Measurements from ENCODE around the gene DRGX. TPM values are rescaled to one million over a fixed set of nuclear protein-coding genes. Genes with fewer than 3 reads are reported as not detected.

Gene DRGX
- total RNA-seq: not detected in 2 replicates

DNA sequence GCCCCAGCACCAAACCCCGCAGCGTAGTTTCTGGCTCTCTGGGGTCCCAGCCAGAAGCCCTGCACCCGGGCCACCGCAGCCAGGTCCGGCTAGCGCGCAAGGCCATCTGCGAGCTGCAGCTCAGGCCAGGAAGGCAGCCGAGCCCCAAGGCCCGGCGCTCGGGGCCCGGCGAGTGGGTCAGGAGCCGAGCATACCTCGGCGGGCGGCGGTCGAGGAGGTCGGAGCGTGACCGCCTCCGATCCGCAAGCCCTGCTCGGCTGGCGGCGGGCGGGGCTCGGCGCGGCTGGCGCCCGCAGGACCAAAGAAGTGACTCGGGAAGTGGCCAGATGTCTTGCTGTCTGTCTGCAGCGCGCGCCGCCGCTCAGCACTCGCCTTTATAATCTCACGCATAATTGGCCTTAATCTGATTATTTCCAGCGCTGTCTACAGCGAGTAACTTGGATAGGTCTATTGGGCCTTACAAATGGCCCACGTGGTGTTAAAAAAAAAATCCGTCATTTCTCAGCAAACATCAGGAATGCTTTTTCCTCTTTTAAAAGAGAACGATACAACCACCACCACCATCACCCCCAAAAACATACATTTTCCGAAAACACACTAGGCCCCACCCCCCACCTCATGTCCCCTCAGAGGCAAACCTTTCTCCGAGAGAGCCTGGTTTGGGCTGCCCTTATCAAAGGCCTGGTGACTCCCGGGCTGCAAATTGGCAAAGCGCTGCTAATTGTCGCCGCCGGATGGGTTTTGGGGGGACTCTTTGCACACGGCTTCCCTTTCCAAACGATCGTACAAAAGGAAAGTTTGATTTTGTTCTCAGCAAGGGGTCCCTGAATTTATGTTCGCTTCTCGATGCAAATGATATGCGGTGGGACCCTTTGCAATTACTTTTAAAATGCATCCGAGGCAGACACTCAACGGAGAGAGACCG, at the start of gene DRGX:
TSS of gene DRGX (minus strand) at position 349 of the 925 bp plus-strand sequence. CDS start 649 bp downstream, outside the sequence.
- H3K4me1 Mint-ChIP-seq (ENCODE audit: low read depth): no peaks in the 10 kb centered on the region
- intact Hi-C loops (cut with micrococcal nuclease): no loop called here
- no peaks in the 10 kb centered on the region for H3K9me3 Mint-ChIP-seq
- DNase-seq (ENCODE audit: low spot score): no peak
- H3K4me3 Mint-ChIP-seq: no peak within 1 kb of the TSS
- H3K36me3 Mint-ChIP-seq (ENCODE audit: low read depth): no peaks in the 10 kb centered on the region
- peaks cover 71% of the 10 kb centered on the region for H3K27me3 Mint-ChIP-seq (ENCODE audit: insufficient read depth)
- H3K27ac Mint-ChIP-seq: no peak within 1 kb of the TSS

DNA sequence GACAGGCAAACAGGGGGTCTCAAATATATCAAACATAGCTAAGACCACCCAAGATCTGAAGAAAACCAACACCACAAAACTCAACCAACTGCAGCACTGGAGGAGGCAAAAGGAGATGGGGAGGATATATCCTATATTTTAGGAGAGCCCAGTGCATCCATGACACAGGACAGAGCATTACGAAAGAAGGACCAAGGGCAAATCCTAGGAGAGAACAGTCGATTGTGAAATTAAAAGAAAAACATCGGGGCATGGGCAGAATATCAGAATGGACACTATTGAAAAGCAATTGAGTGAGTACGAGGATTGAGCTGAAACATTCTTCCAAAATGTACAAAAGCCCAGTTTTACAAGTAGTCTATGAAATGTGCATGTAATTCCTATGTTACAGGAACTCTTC, 48.5 kb upstream of the DRGX start:
- peaks cover 11% of the 10 kb centered on the region for H3K27me3 Mint-ChIP-seq (ENCODE audit: insufficient read depth)
- no peak overlapping the region for H3K27ac Mint-ChIP-seq
- peaks cover 6% of the 10 kb centered on the region for H3K4me1 Mint-ChIP-seq (ENCODE audit: low read depth)
- intact Hi-C loops (cut with micrococcal nuclease): no loop called here
- no peak overlapping the region for H3K4me3 Mint-ChIP-seq
- peaks cover 15% of the 10 kb centered on the region for H3K9me3 Mint-ChIP-seq
- DNase-seq (ENCODE audit: low spot score): no peak
- no peaks in the 10 kb centered on the region for H3K36me3 Mint-ChIP-seq (ENCODE audit: low read depth)

DNA sequence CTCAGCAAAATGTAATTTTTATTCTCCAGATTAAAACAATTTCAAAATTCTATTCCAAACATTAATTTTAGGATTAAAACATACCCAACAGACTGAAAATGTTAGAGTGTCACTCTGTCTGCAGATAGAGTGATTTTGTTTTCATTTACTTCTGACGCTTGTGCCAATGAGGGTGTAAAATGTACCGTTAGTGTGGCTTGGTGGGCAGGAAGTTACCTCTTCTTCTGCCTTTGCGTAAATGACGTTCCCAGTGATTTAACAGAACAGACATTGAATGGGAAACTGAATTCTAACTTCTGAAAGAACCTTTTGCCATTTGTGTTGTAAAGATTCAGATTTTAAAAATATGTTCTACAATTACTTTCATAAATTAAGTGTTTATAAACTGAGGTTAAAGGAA, 47.0 kb upstream of the DRGX start:
- no peak overlapping the region for H3K4me3 Mint-ChIP-seq
- peaks cover 4% of the 10 kb centered on the region for H3K9me3 Mint-ChIP-seq
- no peaks in the 10 kb centered on the region for H3K36me3 Mint-ChIP-seq (ENCODE audit: low read depth)
- DNase-seq (ENCODE audit: low spot score): no peak
- H3K27ac Mint-ChIP-seq: no peak overlapping the region
- intact Hi-C loops (cut with micrococcal nuclease): no loop called here
- H3K27me3 Mint-ChIP-seq (ENCODE audit: insufficient read depth): peaks cover 11% of the 10 kb centered on the region
- H3K4me1 Mint-ChIP-seq (ENCODE audit: low read depth): peaks cover 6% of the 10 kb centered on the region

- no peak for DNase-seq (ENCODE audit: low spot score)
- peak overlapping the region; percentile 27 for H3K4me3 Mint-ChIP-seq
These were observed 45.9 kb upstream of the DRGX start for GRCh38 chr10:49441488-49442476.

DNA sequence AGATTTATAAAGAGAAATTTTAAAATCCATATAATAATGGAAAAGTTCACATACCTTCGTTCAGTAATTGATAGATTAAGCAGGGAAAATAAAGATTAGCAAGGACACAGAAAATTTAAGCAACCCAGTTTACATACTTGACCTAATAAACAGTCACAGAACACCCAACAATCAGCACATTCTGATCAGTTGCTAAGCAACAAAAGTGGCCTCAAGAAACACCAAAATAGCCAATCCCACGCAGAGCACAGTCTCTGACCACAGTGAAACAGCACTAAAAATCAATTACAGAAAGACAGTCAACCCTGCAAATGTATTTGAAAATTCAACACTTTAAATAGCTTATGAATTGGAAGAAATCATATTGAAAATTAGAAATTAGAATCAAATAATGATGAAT, 39.3 kb upstream of the DRGX start:
- H3K27me3 Mint-ChIP-seq (ENCODE audit: insufficient read depth): peaks cover 4% of the 10 kb centered on the region
- DNase-seq (ENCODE audit: low spot score): no peak
- no peaks in the 10 kb centered on the region for H3K4me1 Mint-ChIP-seq (ENCODE audit: low read depth)
- intact Hi-C loops (cut with micrococcal nuclease): no loop called here
- no peak overlapping the region for H3K4me3 Mint-ChIP-seq
- peaks cover 3% of the 10 kb centered on the region for H3K9me3 Mint-ChIP-seq
- no peaks in the 10 kb centered on the region for H3K36me3 Mint-ChIP-seq (ENCODE audit: low read depth)
- H3K27ac Mint-ChIP-seq: no peak overlapping the region

More at GRCh38 chr10:49441488-49442476, 45.9 kb upstream of the DRGX start:
- H3K4me1 Mint-ChIP-seq (ENCODE audit: low read depth): peaks cover 6% of the 10 kb centered on the region
- peaks cover 11% of the 10 kb centered on the region for H3K27me3 Mint-ChIP-seq (ENCODE audit: insufficient read depth)
- no peak overlapping the region for H3K27ac Mint-ChIP-seq
- intact Hi-C loops (cut with micrococcal nuclease): no loop called here
- H3K9me3 Mint-ChIP-seq: no peaks in the 10 kb centered on the region
- H3K36me3 Mint-ChIP-seq (ENCODE audit: low read depth): no peaks in the 10 kb centered on the region

- H3K27me3 Mint-ChIP-seq (ENCODE audit: insufficient read depth): peaks cover 4% of the 10 kb centered on the region
- no peaks in the 10 kb centered on the region for H3K36me3 Mint-ChIP-seq (ENCODE audit: low read depth)
- DNase-seq (ENCODE audit: low spot score): no peak
- peaks cover 3% of the 10 kb centered on the region for H3K9me3 Mint-ChIP-seq
- H3K4me3 Mint-ChIP-seq: no peak overlapping the region
- H3K27ac Mint-ChIP-seq: no peak overlapping the region
- no peaks in the 10 kb centered on the region for H3K4me1 Mint-ChIP-seq (ENCODE audit: low read depth)
- intact Hi-C loops (cut with micrococcal nuclease): no loop called here
These were observed 37.2 kb upstream of the DRGX start for GRCh38 chr10:49433069-49433468.

GRCh38 chr10:49431426-49431825, 35.5 kb upstream of the DRGX start:
- DNase-seq (ENCODE audit: low spot score): no peak
- Mint-ChIP-seq H3K4me1 (ENCODE audit: low read depth) (no peaks in the 10 kb centered on the region), H3K4me3 (no peak overlapping the region), H3K9me3 (peaks cover 3% of the 10 kb centered on the region), H3K36me3 (ENCODE audit: low read depth) (no peaks in the 10 kb centered on the region), H3K27me3 (ENCODE audit: insufficient read depth) (peaks cover 4% of the 10 kb centered on the region), H3K27ac (no peak overlapping the region)
- intact Hi-C loops (cut with micrococcal nuclease): no loop called here

GRCh38 chr10:49429458-49429857, 33.6 kb upstream of the DRGX start:
- Mint-ChIP-seq H3K36me3 (ENCODE audit: low read depth) (no peaks in the 10 kb centered on the region), H3K27me3 (ENCODE audit: insufficient read depth) (peaks cover 2% of the 10 kb centered on the region), H3K27ac (no peak overlapping the region), H3K4me1 (ENCODE audit: low read depth) (no peaks in the 10 kb centered on the region), H3K4me3 (no peak overlapping the region), H3K9me3 (peaks cover 7% of the 10 kb centered on the region)
- DNase-seq (ENCODE audit: low spot score): no peak
- intact Hi-C loops (cut with micrococcal nuclease): no loop called here

DNA sequence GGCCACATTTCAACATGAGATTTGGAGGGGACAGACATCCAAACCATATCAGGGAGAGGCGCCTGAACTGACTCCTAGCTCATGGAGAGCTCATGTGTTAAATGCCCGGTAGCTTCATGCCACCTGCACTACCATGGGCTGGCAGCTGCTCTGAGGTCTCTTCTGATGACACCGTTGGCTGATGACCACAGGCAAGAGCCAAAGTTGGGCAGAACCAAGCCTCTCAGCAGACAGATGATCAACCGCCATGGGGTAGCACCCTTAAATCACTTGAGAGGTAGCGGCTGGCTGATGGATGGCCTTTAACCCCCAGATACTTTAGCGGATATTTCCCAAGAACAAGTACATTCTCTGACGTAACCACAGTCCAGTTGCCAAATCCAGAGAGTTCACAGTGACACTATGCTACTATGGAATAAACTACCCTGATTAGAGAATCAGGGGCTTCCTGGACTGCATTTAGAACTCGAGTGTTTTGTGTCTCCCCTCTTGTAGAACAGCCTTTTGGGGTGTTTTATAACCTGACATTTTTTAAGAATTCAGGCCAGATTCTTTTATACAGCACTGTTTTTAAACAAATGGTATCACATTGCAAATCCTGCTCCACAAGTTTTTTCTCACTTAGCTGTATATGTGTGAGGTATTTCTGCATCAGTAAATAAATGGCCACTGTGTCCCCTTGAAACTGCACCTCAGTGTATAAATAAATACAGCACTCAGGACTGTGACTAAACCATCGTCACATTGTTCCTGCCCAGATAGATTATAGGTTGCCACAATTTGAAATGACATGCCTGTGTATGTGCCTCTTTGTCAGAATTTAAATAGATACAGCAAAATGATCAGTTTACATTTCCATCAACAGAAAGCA, 30.8 kb upstream of the DRGX start:
- Mint-ChIP-seq H3K27me3 (ENCODE audit: insufficient read depth) (peaks cover 2% of the 10 kb centered on the region), H3K27ac (no peak overlapping the region), H3K4me1 (ENCODE audit: low read depth) (no peaks in the 10 kb centered on the region), H3K4me3 (no peak overlapping the region), H3K36me3 (ENCODE audit: low read depth) (no peaks in the 10 kb centered on the region), H3K9me3 (peaks cover 8% of the 10 kb centered on the region)
- DNase-seq (ENCODE audit: low spot score): no peak
- intact Hi-C loops (cut with micrococcal nuclease): no loop called here

DNA sequence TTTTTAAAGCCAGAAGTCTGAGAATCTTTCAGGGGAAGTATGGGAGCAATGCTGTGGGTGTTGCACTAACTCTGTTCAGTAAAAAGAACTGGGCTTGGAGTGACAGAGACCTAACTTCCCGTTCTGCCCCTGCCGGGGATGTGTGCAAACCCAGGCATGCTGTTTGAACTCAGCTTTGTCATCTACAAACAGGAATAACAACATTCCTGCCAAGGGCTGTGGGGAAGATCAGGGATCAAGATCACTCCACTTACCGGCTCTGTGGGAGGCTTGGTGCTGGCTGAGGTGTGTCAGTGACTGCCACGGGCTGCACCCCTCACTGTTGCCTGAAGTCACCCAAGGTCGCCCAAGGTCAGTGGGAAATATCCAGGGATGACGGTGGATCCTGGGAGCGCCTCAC, 23.1 kb upstream of the DRGX start:
- Mint-ChIP-seq H3K4me1 (ENCODE audit: low read depth) (no peaks in the 10 kb centered on the region), H3K4me3 (no peak overlapping the region), H3K36me3 (ENCODE audit: low read depth) (no peaks in the 10 kb centered on the region), H3K27me3 (ENCODE audit: insufficient read depth) (no peaks in the 10 kb centered on the region), H3K9me3 (peaks cover under 1% of the 10 kb centered on the region), H3K27ac (no peak overlapping the region)
- intact Hi-C loops (cut with micrococcal nuclease): no loop called here
- no peak for DNase-seq (ENCODE audit: low spot score)

DNA sequence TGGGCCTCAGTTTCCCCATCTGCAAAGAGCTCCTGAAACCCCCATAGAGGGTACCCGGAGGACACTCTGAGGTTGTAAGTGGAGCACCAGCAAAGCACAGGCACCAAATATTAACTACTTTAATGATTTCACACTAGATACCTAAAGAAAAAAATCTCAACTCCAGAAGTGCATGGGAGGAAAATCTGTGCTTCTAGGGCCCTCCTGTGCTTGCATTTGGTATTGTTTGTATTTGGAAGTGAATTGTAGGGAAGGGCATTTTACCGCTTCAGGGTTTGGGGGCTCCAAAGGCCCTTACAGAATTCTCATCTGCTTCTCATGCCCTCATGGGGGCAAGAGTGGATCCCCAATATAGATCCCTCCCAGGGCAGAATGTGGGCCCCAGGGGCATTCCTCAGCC, 22.4 kb upstream of the DRGX start:
- intact Hi-C loops (cut with micrococcal nuclease): no loop called here
- no peaks in the 10 kb centered on the region for H3K9me3 Mint-ChIP-seq

DNA sequence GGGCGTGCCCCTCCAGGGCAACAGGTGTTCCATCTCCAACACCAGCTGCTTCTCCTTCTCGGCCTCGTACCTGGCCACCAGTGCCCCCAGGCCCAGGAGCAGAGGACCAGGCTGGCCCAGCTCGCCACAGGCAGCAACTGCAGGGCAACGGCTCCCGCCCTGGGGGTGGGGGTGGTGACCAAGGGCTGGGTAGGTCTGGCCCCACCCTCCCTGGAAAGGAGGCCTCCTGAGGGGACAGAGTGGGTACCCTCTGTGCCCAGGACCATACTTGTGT, 22.1 kb upstream of the DRGX start:
- no peaks in the 10 kb centered on the region for H3K4me1 Mint-ChIP-seq (ENCODE audit: low read depth)
- no peak overlapping the region for H3K27ac Mint-ChIP-seq
- intact Hi-C loops (cut with micrococcal nuclease): no loop called here
- no peak overlapping the region for H3K4me3 Mint-ChIP-seq
- DNase-seq (ENCODE audit: low spot score): no peak
- H3K36me3 Mint-ChIP-seq (ENCODE audit: low read depth): no peaks in the 10 kb centered on the region
- no peaks in the 10 kb centered on the region for H3K9me3 Mint-ChIP-seq
- no peaks in the 10 kb centered on the region for H3K27me3 Mint-ChIP-seq (ENCODE audit: insufficient read depth)

More for the DNA sequence above, 22.4 kb upstream of the DRGX start:
- Mint-ChIP-seq H3K36me3 (ENCODE audit: low read depth) (no peaks in the 10 kb centered on the region), H3K27ac (no peak overlapping the region), H3K4me1 (ENCODE audit: low read depth) (no peaks in the 10 kb centered on the region), H3K27me3 (ENCODE audit: insufficient read depth) (no peaks in the 10 kb centered on the region), H3K4me3 (no peak overlapping the region)
- DNase-seq (ENCODE audit: low spot score): no peak

Data from activated T-helper 1 cell treated with anti-CD3 and anti-CD28 coated beads, Interleukin-12 subunit alpha, Interleukin-12 subunit beta, Interleukin-2, Interleukin-4 antibody, amounts not matched to agents 30 ng/mL and 10 ng/mL and 1 ng/mL, durations not matched to agents 14 hours and 24 hours and 36 hours (primary cell).